Rectal smooth muscle tissue (tissue), 1 donor: ENCODE measurements around the gene VSTM1.
"Not testable (repeated sequence)": the region's sequence is repeated elsewhere in the genome, so short reads cannot be mapped to it uniquely, and the experiment has no call there.

Experiments
- H3K27ac ChIP-seq: one replicate; pipeline ENCODE4 v1.7.0; 2013; ENCODE audit warnings: low read depth, low read length, inconsistent platforms
- H3K27me3 ChIP-seq: one replicate; pipeline ENCODE4 v1.7.0; 2013; ENCODE audit warnings: low read length; ENCODE audit not compliant: control insufficient read depth, insufficient read depth
- H3K36me3 ChIP-seq: one replicate; pipeline ENCODE4 v1.7.0; 2013; ENCODE audit warnings: low read length; ENCODE audit not compliant: control insufficient read depth, insufficient read depth
- H3K4me1 ChIP-seq: one replicate; pipeline ENCODE4 v1.7.0; 2013; ENCODE audit warnings: low read length; ENCODE audit not compliant: control insufficient read depth, insufficient read depth
- H3K4me3 ChIP-seq: one replicate; pipeline ENCODE4 v1.7.0; 2013; ENCODE audit warnings: low read length
- H3K9ac ChIP-seq: one replicate; pipeline ENCODE4 v1.7.0; 2013; ENCODE audit warnings: low read length

VSTM1 gene

DNA sequence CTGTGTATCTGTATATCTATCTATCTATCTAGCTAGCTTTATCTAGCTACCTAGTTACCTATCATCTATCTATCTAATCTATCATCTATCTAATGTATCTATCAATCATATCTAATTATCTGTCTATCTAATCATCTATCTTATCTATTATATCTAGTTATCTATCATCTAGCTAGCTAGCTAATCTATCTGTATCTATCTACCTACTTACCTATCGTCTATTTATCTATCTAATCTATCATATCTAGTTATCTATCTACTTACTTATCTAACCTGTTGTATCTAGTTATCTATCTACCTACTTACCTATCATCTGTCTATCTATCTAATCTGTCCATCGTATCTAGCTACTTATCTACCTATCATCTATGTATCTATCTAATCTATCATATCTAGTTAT is 17.9 kb downstream of the VSTM1 start:
- H3K4me3 ChIP-seq, result no peak overlapping the region
- H3K27ac ChIP-seq, result no peak overlapping the region
- H3K9ac ChIP-seq, result no peak overlapping the region
- H3K27me3 ChIP-seq, result no peaks in the 10 kb centered on the region
- H3K4me1 ChIP-seq, result no peaks in the 10 kb centered on the region
- H3K36me3 ChIP-seq, result no peaks in the 10 kb centered on the region

DNA sequence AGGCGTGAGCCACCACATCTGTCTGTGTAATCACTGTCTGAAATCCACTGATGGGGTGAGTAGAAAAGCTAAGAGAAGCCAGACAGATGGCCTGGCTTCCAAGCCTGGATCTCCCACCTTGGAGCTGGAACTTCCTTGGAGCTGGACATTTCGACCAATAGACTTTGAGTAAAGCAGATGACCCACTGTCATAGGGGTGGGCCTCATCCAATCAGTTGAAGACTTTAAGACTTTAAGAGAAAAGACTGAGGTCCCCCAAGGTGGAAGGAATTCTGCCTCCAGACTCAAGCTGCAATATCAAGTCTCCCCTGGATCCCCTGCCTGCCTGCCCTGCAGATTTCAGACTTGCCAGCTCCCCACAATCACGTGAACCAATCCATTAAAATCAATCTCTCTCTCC is 20.7 kb downstream of the VSTM1 start:
- no peak overlapping the region for H3K4me3 ChIP-seq
- H3K27me3 ChIP-seq, result peaks cover 2% of the 10 kb centered on the region
- no peak overlapping the region for H3K9ac ChIP-seq
- no peaks in the 10 kb centered on the region for H3K4me1 ChIP-seq
- no peaks in the 10 kb centered on the region for H3K36me3 ChIP-seq
- no peak overlapping the region for H3K27ac ChIP-seq

DNA sequence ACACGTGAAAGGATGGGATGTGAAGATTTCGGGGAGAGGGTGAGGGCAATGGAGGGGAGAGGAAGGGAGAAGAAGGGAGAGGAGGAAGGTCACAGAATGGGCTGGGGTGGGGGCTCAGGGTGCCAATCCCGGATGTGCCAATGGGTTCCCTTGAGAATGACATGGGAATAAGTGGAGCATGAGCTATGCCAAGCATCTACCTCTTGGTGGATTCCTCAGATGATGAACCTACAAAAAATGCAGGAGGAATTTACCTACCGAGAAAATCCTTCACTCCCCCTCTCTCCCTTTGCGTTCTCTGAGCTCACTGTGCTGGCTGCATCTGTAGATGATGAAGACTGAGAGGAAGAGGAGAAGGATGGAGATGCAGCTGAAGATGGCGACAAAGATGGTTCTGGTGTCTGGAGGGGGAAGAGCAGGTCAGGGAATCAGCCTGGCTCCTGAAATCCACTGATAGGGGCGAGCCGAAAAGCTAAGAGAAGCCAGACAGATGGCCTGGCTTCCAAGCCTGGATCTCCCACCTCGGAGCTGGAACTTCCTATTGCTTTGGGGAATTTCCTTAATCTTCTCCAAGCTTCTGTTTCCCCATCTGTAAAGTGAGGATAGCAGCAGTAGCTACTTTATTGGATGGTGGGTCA is 21.6 kb downstream of the VSTM1 start:
- no peaks in the 10 kb centered on the region for H3K4me1 ChIP-seq
- no peaks in the 10 kb centered on the region for H3K36me3 ChIP-seq
- H3K27me3 ChIP-seq, result peaks cover 2% of the 10 kb centered on the region
- no peak overlapping the region for H3K4me3 ChIP-seq
- no peak overlapping the region for H3K27ac ChIP-seq
- H3K9ac ChIP-seq, result no peak overlapping the region

DNA sequence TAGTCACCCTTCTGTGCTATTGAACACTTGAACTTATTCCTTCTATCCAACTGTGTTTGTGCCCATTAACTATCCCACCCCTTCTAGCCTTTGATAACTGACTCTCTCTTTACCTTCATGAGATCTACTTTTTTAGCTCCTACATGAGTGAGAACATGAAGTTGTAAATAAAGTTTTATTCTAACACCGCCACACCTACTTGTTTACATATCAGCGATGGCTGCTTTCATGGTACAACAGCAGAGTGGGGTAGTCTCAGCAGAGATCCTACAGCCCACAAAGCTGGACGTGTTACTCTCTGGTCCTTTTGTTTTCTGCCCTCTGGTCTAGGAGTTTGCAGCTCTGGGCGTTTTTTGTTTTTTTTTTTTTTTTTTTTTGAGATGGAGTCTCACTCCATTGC is 23.7 kb downstream of the VSTM1 start:
- Histone ChIP-seq H3K4me1 (no peaks in the 10 kb centered on the region), H3K9ac (no peak overlapping the region), H3K36me3 (no peaks in the 10 kb centered on the region), H3K4me3 (no peak overlapping the region), H3K27me3 (peaks cover 2% of the 10 kb centered on the region), H3K27ac (no peak overlapping the region)

DNA sequence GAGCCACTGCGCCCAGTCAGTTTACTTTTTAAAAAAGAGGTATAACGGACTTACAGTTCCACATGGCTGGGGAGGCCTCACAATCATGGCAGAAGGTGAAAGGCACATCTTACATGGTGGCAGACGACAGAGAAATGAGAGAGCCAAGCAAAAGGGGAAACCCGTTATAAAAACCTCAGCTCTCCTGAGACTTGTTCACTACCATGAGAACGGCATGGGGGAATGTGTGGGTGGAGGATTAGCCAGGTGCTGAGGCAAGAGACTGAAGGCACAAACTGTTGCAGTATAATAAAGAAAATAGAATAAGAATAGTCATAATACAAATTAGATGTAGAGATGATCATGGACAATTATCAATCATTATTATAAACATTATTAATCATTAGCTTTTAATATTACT is 27.2 kb downstream of the VSTM1 start:
- H3K9ac ChIP-seq, H3K27ac ChIP-seq, H3K4me1 ChIP-seq, H3K4me3 ChIP-seq, H3K27me3 ChIP-seq, H3K36me3 ChIP-seq: not testable (repeated sequence)

DNA sequence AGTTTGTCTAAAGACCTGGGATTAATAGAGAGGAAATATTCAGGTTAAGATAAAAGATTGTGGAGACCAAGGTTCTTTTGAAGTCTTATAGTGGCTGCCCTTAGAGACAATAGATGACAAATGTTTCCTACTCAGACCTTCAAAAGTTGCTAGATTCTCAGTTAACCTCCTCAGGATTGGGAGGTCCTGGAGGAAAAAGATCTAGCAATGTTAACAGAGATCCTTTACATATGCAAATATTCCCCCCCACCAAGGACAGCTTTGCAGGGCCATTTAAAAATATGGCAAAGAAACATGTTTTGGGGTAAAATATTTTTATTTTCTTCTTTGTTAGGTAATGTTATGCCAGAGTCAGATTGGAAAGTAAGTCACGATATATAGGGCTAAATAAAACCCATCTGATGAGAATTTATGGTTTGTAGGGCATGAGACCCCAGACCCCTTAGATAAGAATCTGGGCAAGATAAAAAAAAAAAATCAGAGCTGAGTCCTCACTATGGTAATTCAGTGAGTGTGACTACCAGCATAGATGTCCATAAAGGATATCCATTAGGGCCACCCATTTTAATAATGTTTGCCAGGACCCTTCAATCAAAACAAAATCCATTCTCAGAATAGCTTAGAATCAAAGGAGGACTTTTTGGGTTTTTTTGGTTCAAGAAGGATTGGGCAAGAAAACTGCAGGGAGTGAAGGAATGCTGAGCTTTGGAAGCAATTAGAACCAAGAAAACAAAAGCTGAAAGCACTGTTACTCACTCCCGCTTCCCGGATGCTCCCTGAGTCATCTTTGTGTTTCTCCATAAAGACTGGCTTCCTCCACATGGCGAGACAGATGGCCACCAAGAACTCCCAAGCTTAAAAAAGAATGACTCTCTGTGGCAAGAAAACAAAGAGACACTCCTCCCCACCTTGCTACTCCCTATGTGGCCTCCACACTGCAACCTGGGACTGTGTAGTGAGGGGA is 28.2 kb downstream of the VSTM1 start:
- Histone ChIP-seq H3K36me3 (no peaks in the 10 kb centered on the region), H3K4me3 (no peak overlapping the region), H3K9ac (no peak overlapping the region), H3K27me3 (peaks cover 2% of the 10 kb centered on the region), H3K4me1 (no peaks in the 10 kb centered on the region), H3K27ac (no peak overlapping the region)

DNA sequence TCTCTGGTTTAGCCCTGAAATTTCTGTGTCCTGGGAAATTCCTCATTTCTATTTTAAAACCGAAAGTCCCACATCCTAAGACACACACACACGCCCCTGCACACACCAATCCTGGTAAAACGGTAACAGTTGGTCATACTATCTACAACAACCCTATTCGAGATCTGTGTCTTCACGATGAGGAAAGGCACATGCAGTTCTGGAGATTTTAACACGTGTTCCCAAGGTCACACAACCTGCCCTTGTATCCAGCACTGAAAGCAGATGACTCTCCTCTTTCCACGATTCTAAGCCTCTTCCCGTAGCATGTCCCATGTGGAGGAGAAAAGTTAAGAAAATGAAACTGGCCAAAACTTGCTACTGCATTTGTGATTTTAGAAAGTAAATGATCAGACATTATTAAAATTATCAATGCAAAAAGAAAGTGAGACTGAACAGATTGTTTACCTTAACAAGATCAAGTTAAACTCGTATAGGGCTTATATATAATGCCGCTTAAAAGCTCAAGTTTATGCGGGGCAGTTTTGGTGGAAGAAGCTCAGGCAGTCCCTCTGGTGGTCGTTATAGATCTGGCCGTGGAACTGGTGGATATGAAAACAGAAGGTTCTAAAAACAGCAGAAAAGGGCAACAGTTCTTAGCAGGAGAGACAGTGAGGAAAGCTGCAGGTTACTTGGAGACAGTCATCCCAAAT is 32.7 kb downstream of the VSTM1 start:
- Histone ChIP-seq H3K4me1 (no peaks in the 10 kb centered on the region), H3K27me3 (no peaks in the 10 kb centered on the region), H3K36me3 (no peaks in the 10 kb centered on the region), H3K9ac (no peak overlapping the region), H3K27ac (no peak overlapping the region), H3K4me3 (no peak overlapping the region)

DNA sequence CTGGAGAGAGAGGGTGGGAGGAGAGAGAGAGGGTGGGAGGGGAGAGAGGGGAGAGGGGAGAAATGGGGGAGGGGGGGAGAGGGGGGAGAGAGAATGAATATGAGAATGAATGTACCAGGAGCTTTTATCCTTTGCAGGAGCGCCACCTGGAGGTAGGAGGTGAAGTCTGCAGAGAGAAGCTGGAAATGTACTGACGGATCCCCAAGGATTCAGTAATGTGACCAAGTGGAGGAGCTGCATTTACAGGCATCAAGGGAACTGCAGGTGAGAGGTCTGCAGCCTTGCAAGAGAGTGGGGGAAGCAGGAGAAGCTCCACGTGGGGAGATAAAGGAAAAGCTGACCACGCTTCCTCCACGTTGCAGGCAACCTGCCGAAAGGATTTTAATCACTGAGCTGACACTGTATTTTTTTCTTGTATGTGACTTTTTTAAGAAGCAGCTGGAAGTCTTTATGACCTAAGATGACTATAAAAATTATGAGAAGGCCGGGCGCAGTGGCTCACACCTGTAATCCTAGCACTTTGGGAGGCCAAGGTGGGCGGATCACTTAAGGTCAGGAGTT is 33.7 kb downstream of the VSTM1 start:
- Histone ChIP-seq H3K4me3 (no peak overlapping the region), H3K27me3 (no peaks in the 10 kb centered on the region), H3K4me1 (no peaks in the 10 kb centered on the region), H3K27ac (no peak overlapping the region), H3K9ac (no peak overlapping the region), H3K36me3 (no peaks in the 10 kb centered on the region)

DNA sequence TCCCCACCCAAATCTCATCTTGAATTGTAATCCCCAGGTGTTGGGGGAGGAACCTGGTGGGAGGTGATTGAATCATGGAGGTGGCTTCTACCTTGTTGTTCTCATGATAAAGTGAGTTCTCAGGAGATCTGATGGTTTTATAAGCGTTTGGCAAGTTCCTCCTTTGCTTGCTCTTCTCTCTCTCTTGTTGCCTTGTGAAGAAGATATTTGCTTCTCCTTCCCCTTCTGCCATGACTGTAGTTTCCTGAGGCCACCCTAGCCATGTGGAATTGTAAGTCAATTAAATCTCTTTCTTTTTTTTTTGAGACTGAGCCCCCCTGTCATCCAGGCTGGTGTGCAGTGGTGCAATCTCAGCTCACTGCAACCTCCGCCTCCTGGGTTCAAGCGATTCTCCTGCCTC is 34.4 kb downstream of the VSTM1 start:
- no peaks in the 10 kb centered on the region for H3K36me3 ChIP-seq
- H3K27ac ChIP-seq, result no peak overlapping the region
- H3K9ac ChIP-seq, result no peak overlapping the region
- H3K4me1 ChIP-seq, result no peaks in the 10 kb centered on the region
- H3K4me3 ChIP-seq, result no peak overlapping the region
- peaks cover 3% of the 10 kb centered on the region for H3K27me3 ChIP-seq

DNA sequence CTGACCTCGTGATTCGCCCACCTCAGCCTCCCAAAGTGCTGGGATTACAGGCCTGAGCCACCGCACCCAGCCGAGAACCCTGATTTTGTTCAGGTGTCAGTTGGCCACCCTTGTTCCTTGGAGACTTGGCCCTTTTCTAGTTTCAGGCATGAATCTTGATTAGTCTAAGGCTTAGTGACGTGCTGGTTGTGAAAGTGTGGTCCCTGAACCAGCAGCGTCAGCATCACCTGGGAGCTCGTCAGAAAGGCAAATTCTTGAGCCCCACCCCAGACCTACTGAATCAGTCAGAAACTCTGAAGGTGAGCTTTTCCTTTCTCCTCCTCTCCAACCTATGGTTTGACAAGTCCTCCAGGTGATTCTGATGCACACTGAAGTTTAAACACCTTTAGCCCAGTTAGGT is 37.0 kb downstream of the VSTM1 start:
- Histone ChIP-seq H3K36me3 (no peaks in the 10 kb centered on the region), H3K27ac (no peak overlapping the region), H3K9ac (no peak overlapping the region), H3K27me3 (peaks cover 3% of the 10 kb centered on the region), H3K4me1 (no peaks in the 10 kb centered on the region), H3K4me3 (no peak overlapping the region)

DNA sequence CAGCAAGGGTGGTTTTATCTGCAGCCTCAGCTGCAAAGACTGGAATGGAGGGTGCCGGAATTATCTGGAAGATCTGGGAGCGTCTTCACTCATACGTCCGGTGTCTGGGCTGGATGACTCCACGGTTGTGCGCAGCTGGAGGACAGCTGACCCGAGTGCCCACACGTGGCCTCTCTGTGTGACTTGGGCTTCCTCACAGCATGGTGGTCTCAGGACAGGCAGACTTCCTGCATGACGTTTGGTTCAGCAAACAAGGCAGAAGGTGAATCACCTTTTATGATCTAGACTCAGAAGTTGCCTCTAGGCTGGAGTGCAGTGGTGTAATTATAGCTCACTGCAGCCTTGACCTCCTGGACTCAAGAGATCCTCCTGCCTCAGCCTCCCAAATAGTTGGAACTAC is 39.0 kb downstream of the VSTM1 start:
- peaks cover 3% of the 10 kb centered on the region for H3K27me3 ChIP-seq
- no peak overlapping the region for H3K9ac ChIP-seq
- no peaks in the 10 kb centered on the region for H3K4me1 ChIP-seq
- no peak overlapping the region for H3K4me3 ChIP-seq
- H3K36me3 ChIP-seq, result no peaks in the 10 kb centered on the region
- H3K27ac ChIP-seq, result no peak overlapping the region

DNA sequence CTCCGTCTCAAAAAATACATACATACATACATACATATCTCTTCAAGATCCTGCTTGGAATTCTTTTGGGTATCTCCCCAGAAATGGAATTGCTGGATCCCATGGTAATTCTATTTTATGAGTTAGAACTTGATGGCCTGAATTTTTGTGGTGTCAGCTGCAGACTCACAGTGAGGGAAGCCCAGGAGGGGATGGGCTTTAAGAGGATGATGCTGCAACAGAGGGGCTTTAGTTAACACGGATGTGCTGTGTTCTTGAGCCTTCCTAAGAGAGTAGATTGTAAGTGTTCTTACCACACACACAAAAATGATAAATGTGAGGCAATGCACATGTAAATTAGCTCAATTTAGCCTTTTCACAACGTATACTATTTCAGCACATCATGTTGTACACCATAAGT is 40.5 kb downstream of the VSTM1 start:
- no peak overlapping the region for H3K4me3 ChIP-seq
- H3K27ac ChIP-seq, result no peak overlapping the region
- H3K27me3 ChIP-seq, result peaks cover 3% of the 10 kb centered on the region
- no peak overlapping the region for H3K9ac ChIP-seq
- no peaks in the 10 kb centered on the region for H3K4me1 ChIP-seq
- H3K36me3 ChIP-seq, result no peaks in the 10 kb centered on the region
